ENCODE results near the gene HEATR1. TPM values are rescaled to one million over a fixed set of nuclear protein-coding genes. Genes with fewer than 3 reads are reported as not detected.
"Not testable (repeated sequence)": the region's sequence is repeated elsewhere in the genome, so short reads cannot be mapped to it uniquely, and the experiment has no call there.

Gene HEATR1
- total RNA-seq, 2 donors from 2014 or later = 15.3 to 26.6 TPM

GRCh38 chr1:236578661-236579060, 25.7 kb downstream of the HEATR1 start:
- TF ChIP-seq CTCF (IDR thresholded peaks at IDR 0.05) = no peak
- Histone ChIP-seq H3K36me3 (no peaks in the 10 kb centered on the region), H3K4me3 (no peak overlapping the region), H3K4me1 (no peaks in the 10 kb centered on the region), H3K27ac (no peak overlapping the region), H3K9me3 (no peaks in the 10 kb centered on the region), H3K9ac (ENCODE audit: low read depth in 2 of 2, low read length in 2 of 2) (no peak overlapping the region), H3K27me3 (no peaks in the 10 kb centered on the region)
- DNase-seq = no peak
- intact Hi-C loops (cut with DNase I) = no loop called here

- H3K27ac ChIP-seq; DNase-seq; H3K36me3 ChIP-seq; H3K9ac ChIP-seq (ENCODE audit: low read depth in 2 of 2, low read length in 2 of 2); intact Hi-C loops (cut with DNase I); H3K4me1 ChIP-seq; H3K9me3 ChIP-seq; H3K4me3 ChIP-seq; H3K27me3 ChIP-seq: not testable (repeated sequence)
These were observed 27.3 kb downstream of the HEATR1 start for GRCh38 chr1:236577041-236577440.

- Histone ChIP-seq H3K27me3 (no peaks in the 10 kb centered on the region), H3K27ac (no peak overlapping the region), H3K9me3 (no peaks in the 10 kb centered on the region), H3K4me3 (no peak overlapping the region), H3K4me1 (no peaks in the 10 kb centered on the region), H3K9ac (ENCODE audit: low read depth in 2 of 2, low read length in 2 of 2) (no peak overlapping the region), H3K36me3 (no peaks in the 10 kb centered on the region)
- intact Hi-C loops (cut with DNase I) = no loop called here
- no peak for DNase-seq
- no peak for TF ChIP-seq CTCF (IDR thresholded peaks at IDR 0.05)
These were observed 28.3 kb downstream of the HEATR1 start for GRCh38 chr1:236576004-236576403.

GRCh38 chr1:236575523-236575922, 28.8 kb downstream of the HEATR1 start:
- no peak for DNase-seq
- intact Hi-C loops (cut with DNase I) = no loop called here
- Histone ChIP-seq H3K36me3 (no peaks in the 10 kb centered on the region), H3K27ac (no peak overlapping the region), H3K9me3 (no peaks in the 10 kb centered on the region), H3K4me3 (no peak overlapping the region), H3K9ac (ENCODE audit: low read depth in 2 of 2, low read length in 2 of 2) (no peak overlapping the region), H3K27me3 (no peaks in the 10 kb centered on the region), H3K4me1 (no peaks in the 10 kb centered on the region)
- no peak for TF ChIP-seq CTCF (IDR thresholded peaks at IDR 0.05)

GRCh38 chr1:236568285-236568894, 35.9 kb downstream of the HEATR1 start:
- no peaks in the 10 kb centered on the region for H3K27me3 ChIP-seq
- H3K4me1 ChIP-seq = no peaks in the 10 kb centered on the region
- no peak overlapping the region for H3K4me3 ChIP-seq
- no peaks in the 10 kb centered on the region for H3K36me3 ChIP-seq
- H3K27ac ChIP-seq = no peak overlapping the region
- no peak overlapping the region for H3K9ac ChIP-seq (ENCODE audit: low read depth in 2 of 2, low read length in 2 of 2)
- no peak for TF ChIP-seq CTCF (IDR thresholded peaks at IDR 0.05)
- intact Hi-C loops (cut with DNase I) = no loop called here
- H3K9me3 ChIP-seq = no peaks in the 10 kb centered on the region
- DNase-seq = no peak

GRCh38 chr1:236565530-236565929, 38.8 kb downstream of the HEATR1 start:
- TF ChIP-seq CTCF (IDR thresholded peaks at IDR 0.05) = no peak

More at GRCh38 chr1:236565530-236565929, 38.8 kb downstream of the HEATR1 start:
- no peaks in the 10 kb centered on the region for H3K36me3 ChIP-seq
- H3K27ac ChIP-seq = no peak overlapping the region
- H3K4me3 ChIP-seq = no peak overlapping the region
- no peaks in the 10 kb centered on the region for H3K27me3 ChIP-seq
- H3K9me3 ChIP-seq = no peaks in the 10 kb centered on the region
- no peak overlapping the region for H3K9ac ChIP-seq (ENCODE audit: low read depth in 2 of 2, low read length in 2 of 2)
- no peak for DNase-seq
- no peaks in the 10 kb centered on the region for H3K4me1 ChIP-seq
- intact Hi-C loops (cut with DNase I) = no loop called here

All from colonic mucosa (tissue), 4 donors.